ENCODE data around the gene C16orf87. TPM values are rescaled to one million over a fixed set of nuclear protein-coding genes. Genes with fewer than 3 reads are reported as not detected.

Gene C16orf87
- total and polyA plus RNA-seq, 9 of the 15 experiments (the other 6 are each of a cell fraction or from before 2014, with no cell fraction given), result 7.8 to 16.7 (median 10.5) TPM

DNA sequence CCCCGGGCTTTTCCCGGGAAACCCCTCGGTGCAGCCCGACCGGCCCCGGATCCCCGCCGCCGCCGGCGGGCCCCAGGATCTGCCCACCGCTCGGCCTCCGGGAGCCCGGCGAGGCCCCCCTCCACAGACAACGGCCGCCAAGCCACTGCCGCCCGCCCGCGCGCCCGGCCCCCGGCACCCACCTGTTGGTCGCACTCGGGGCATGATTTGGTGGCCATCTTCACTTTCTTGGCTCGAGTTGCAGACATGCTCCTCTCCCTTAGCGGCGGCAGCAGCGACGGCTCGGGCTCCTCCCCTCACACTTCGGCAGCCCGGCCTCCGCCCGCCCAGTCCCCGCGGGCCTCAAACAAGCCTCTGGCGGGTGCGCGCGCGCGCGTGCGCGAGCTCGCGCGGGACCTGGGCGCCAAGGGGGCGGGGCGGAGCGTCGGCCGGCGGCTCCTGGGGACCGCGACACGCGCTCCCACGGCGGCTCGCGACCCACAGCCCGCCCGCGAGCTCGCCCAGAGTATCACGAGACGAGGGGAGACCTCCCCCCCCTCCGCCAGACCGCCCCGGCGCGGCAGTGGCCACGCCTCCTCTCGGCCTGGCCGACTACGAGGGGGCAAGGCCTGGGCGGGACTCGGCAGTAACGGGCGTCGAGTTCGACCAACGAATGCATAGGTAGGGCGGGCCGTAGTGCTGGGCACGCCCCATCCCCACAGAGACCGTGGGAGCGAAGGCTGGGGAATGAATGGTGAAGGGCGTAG, at the start of gene C16orf87 (continued):
- TF ChIP-seq SETDB1 (IDR thresholded peaks at IDR 0.05; ENCODE audit: low read length) (no peak), ZNF507 (tag; conservative IDR thresholded peaks at IDR 0.05) (no peak), RNF2 (IDR thresholded peaks at IDR 0.05) (no peak), CHD2 (IDR thresholded peaks at IDR 0.05; ENCODE audit: low read depth, low read length) (peak; percentile 86), ZNF212 (CRISPR knock-in tag; IDR thresholded peaks at IDR 0.05) (no peak), HDAC2 (IDR thresholded peaks at IDR 0.05) (no peak), FOS (IDR thresholded peaks at IDR 0.05; ENCODE audit: extremely low read depth, insufficient read length) (peak; percentile 27), KAT2B (IDR thresholded peaks at IDR 0.05; ENCODE audit: low read depth, low read length) (no peak), POLR2AphosphoS5 (IDR thresholded peaks at IDR 0.05; ENCODE audit: control insufficient read depth, insufficient read depth, low read depth, low read length) (peak; percentile 44; the same call in 1 of the 2 replicates), MTA1 (IDR thresholded peaks at IDR 0.05; ENCODE audit: borderline replicate concordance) (peak; percentile 45; the same call in 1 of the 2 replicates), HNRNPK (IDR thresholded peaks at IDR 0.05; ENCODE audit: low read depth, low read length, poor library complexity, severe bottlenecking) (no peak), RFX7 (CRISPR knock-in tag; IDR thresholded peaks at IDR 0.05) (no peak)
- TF ChIP-seq, protein P1, sequence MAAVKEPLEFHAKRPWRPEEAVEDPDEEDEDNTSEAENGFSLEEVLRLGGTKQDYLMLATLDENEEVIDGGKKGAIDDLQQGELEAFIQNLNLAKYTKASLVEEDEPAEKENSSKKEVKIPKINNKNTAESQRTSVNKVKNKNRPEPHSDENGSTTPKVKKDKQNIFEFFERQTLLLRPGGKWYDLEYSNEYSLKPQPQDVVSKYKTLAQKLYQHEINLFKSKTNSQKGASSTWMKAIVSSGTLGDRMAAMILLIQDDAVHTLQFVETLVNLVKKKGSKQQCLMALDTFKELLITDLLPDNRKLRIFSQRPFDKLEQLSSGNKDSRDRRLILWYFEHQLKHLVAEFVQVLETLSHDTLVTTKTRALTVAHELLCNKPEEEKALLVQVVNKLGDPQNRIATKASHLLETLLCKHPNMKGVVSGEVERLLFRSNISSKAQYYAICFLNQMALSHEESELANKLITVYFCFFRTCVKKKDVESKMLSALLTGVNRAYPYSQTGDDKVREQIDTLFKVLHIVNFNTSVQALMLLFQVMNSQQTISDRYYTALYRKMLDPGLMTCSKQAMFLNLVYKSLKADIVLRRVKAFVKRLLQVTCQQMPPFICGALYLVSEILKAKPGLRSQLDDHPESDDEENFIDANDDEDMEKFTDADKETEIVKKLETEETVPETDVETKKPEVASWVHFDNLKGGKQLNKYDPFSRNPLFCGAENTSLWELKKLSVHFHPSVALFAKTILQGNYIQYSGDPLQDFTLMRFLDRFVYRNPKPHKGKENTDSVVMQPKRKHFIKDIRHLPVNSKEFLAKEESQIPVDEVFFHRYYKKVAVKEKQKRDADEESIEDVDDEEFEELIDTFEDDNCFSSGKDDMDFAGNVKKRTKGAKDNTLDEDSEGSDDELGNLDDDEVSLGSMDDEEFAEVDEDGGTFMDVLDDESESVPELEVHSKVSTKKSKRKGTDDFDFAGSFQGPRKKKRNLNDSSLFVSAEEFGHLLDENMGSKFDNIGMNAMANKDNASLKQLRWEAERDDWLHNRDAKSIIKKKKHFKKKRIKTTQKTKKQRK (IDR thresholded peaks at IDR 0.05; ENCODE audit: borderline replicate concordance, low read depth, low read length), result no peak
- TF ChIP-seq, protein P2, sequence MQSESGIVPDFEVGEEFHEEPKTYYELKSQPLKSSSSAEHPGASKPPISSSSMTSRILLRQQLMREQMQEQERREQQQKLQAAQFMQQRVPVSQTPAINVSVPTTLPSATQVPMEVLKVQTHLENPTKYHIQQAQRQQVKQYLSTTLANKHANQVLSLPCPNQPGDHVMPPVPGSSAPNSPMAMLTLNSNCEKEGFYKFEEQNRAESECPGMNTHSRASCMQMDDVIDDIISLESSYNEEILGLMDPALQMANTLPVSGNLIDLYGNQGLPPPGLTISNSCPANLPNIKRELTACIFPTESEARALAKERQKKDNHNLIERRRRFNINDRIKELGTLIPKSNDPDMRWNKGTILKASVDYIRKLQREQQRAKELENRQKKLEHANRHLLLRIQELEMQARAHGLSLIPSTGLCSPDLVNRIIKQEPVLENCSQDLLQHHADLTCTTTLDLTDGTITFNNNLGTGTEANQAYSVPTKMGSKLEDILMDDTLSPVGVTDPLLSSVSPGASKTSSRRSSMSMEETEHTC (IDR thresholded peaks at IDR 0.05), result peak; percentile 61
- TF ChIP-seq, protein P3, sequence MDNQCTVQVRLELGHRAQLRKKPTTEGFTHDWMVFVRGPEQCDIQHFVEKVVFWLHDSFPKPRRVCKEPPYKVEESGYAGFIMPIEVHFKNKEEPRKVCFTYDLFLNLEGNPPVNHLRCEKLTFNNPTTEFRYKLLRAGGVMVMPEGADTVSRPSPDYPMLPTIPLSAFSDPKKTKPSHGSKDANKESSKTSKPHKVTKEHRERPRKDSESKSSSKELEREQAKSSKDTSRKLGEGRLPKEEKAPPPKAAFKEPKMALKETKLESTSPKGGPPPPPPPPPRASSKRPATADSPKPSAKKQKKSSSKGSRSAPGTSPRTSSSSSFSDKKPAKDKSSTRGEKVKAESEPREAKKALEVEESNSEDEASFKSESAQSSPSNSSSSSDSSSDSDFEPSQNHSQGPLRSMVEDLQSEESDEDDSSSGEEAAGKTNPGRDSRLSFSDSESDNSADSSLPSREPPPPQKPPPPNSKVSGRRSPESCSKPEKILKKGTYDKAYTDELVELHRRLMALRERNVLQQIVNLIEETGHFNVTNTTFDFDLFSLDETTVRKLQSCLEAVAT (IDR thresholded peaks at IDR 0.05), result no peak
- TF ChIP-seq, protein P4, sequence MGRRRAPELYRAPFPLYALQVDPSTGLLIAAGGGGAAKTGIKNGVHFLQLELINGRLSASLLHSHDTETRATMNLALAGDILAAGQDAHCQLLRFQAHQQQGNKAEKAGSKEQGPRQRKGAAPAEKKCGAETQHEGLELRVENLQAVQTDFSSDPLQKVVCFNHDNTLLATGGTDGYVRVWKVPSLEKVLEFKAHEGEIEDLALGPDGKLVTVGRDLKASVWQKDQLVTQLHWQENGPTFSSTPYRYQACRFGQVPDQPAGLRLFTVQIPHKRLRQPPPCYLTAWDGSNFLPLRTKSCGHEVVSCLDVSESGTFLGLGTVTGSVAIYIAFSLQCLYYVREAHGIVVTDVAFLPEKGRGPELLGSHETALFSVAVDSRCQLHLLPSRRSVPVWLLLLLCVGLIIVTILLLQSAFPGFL (CRISPR knock-in tag; IDR thresholded peaks at IDR 0.05), result no peak
- TF ChIP-seq, protein P5, sequence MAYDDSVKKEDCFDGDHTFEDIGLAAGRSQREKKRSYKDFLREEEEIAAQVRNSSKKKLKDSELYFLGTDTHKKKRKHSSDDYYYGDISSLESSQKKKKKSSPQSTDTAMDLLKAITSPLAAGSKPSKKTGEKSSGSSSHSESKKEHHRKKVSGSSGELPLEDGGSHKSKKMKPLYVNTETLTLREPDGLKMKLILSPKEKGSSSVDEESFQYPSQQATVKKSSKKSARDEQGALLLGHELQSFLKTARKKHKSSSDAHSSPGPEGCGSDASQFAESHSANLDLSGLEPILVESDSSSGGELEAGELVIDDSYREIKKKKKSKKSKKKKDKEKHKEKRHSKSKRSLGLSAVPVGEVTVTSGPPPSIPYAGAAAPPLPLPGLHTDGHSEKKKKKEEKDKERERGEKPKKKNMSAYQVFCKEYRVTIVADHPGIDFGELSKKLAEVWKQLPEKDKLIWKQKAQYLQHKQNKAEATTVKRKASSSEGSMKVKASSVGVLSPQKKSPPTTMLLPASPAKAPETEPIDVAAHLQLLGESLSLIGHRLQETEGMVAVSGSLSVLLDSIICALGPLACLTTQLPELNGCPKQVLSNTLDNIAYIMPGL (CRISPR knock-in tag; IDR thresholded peaks at IDR 0.05), result no peak
- TF ChIP-seq, protein P6, sequence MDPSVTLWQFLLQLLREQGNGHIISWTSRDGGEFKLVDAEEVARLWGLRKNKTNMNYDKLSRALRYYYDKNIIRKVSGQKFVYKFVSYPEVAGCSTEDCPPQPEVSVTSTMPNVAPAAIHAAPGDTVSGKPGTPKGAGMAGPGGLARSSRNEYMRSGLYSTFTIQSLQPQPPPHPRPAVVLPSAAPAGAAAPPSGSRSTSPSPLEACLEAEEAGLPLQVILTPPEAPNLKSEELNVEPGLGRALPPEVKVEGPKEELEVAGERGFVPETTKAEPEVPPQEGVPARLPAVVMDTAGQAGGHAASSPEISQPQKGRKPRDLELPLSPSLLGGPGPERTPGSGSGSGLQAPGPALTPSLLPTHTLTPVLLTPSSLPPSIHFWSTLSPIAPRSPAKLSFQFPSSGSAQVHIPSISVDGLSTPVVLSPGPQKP (CRISPR knock-in tag; IDR thresholded peaks at IDR 0.05), result no peak
